Measurements from ENCODE around the gene LZTS3.

The LZTS3 gene

GRCh38 chr20:3209257-3209945 lies 36.1 kb upstream of the LZTS3 start, which contains the start of gene ITPA (continued):
- TF ChIP-seq BCL6B (tag by site-specific recombination; IDR thresholded peaks at IDR 0.05) (no peak), ZNF155 (tag by site-specific recombination; IDR thresholded peaks at IDR 0.05) (no peak), ZNF571 (tag by site-specific recombination; IDR thresholded peaks at IDR 0.05) (no peak), ZNF791 (tag by site-specific recombination; IDR thresholded peaks at IDR 0.05) (no peak), ZBTB49 (tag by site-specific recombination; IDR thresholded peaks at IDR 0.05; ENCODE audit: low read depth) (no peak), GLIS2 (tag by site-specific recombination; IDR thresholded peaks at IDR 0.05) (peak; percentile 85), ZNF423 (tag by site-specific recombination; IDR thresholded peaks at IDR 0.05) (no peak), GLI2 (tag by site-specific recombination; IDR thresholded peaks at IDR 0.05; ENCODE audit: borderline replicate concordance, low read depth) (no peak), ZBTB7A (tag by site-specific recombination; IDR thresholded peaks at IDR 0.05; ENCODE audit: low read depth) (peak; percentile 89; the same call in 1 of the 2 replicates), ZNF704 (tag by site-specific recombination; IDR thresholded peaks at IDR 0.05) (no peak), ZSCAN5A (tag by site-specific recombination; IDR thresholded peaks at IDR 0.05) (no peak), ZNF76 (tag by site-specific recombination; IDR thresholded peaks at IDR 0.05; ENCODE audit: borderline replicate concordance, low read depth) (peak; percentile 81), ZNF558 (tag by site-specific recombination; IDR thresholded peaks at IDR 0.05) (no peak; the same call in 1 of the 2 replicates), ZBTB20 (tag by site-specific recombination; IDR thresholded peaks at IDR 0.05) (peak; percentile 47; the same call in 1 of the 2 replicates), ZBTB8A (tag by site-specific recombination; IDR thresholded peaks at IDR 0.05) (peak; percentile 57), HOXC10 (CRISPR knock-in tag; IDR thresholded peaks at IDR 0.05) (no peak), SALL2 (tag by site-specific recombination; IDR thresholded peaks at IDR 0.05; ENCODE audit: borderline replicate concordance) (no peak), ZNF510 (tag by site-specific recombination; IDR thresholded peaks at IDR 0.05; ENCODE audit: insufficient replicate concordance) (no peak), ZNF362 (tag by site-specific recombination; IDR thresholded peaks at IDR 0.05) (no peak), BCL11B (tag by site-specific recombination; IDR thresholded peaks at IDR 0.05; ENCODE audit: low read depth) (no peak), ZNF830 (tag by site-specific recombination; IDR thresholded peaks at IDR 0.05; ENCODE audit: low read depth) (no peak), ZNF707 (tag by site-specific recombination; IDR thresholded peaks at IDR 0.05) (no peak), ZNF202 (tag by site-specific recombination; IDR thresholded peaks at IDR 0.05; ENCODE audit: borderline replicate concordance) (no peak), ZNF394 (tag by site-specific recombination; IDR thresholded peaks at IDR 0.05; ENCODE audit: borderline replicate concordance) (no peak; the same call in 1 of the 2 replicates), ZNF350 (tag by site-specific recombination; IDR thresholded peaks at IDR 0.05) (no peak), ZNF18 (tag by site-specific recombination; IDR thresholded peaks at IDR 0.05) (no peak), GLI4 (tag by site-specific recombination; IDR thresholded peaks at IDR 0.05) (no peak), TCF7L2 (IDR thresholded peaks at IDR 0.05; ENCODE audit: borderline replicate concordance, low read depth, low read length) (no peak), ZNF223 (tag by site-specific recombination; IDR thresholded peaks at IDR 0.05) (no peak), EGR2 (tag by site-specific recombination; IDR thresholded peaks at IDR 0.05; ENCODE audit: low read depth) (peak; percentile 74)
